Measurements from ENCODE around the gene UBL4B. TPM values are rescaled to one million over a fixed set of nuclear protein-coding genes. Genes with fewer than 3 reads are reported as not detected.
A peak's percentile ranks its signal among the peaks of the same experiment; 100 is the strongest.

The UBL4B gene
- total and polyA plus RNA-seq, 3 experiments from 2014 or later, result not detected

GRCh38 chr1:110081061-110081460 is 31.2 kb upstream of the UBL4B start:
- H3K27me3 ChIP-seq (ENCODE audit: insufficient read depth, low read length, poor library complexity, severe bottlenecking), result peaks cover 39% of the 10 kb centered on the region
- H3K4me3 ChIP-seq (ENCODE audit: low read length), result no peak overlapping the region
- H3K4me1 ChIP-seq (ENCODE audit: insufficient read depth, low read length), result peaks cover 7% of the 10 kb centered on the region
- Mint-ChIP-seq H3K36me3 (peaks cover 1 to 4% (median 2%) of the 10 kb centered on the region in 3 donors), H3K27me3 (peaks cover 52 to 72% of the 10 kb centered on the region in 2 donors), H3K27ac (peak overlapping the region in 1 of 8 donors; percentile 14), H3K4me1 (peaks cover 11 to 20% (median 18%) of the 10 kb centered on the region in 3 donors), H3K9me3 (no peaks in the 10 kb centered on the region), H3K4me3 (no peak overlapping the region)
- peak in 1 of 5 donors; percentile 3 for DNase-seq
- H3K27ac ChIP-seq (ENCODE audit: low read depth, low read length), result no peak overlapping the region
- ChIA-PET POLR2A (interaction anchor here (0.5 kb wide), 1 partner anchor 74 kb away, joined by 3 read pairs; no protein-coding TSS in a partner anchor), CTCF (interaction anchor here (1.1 to 2.4 kb wide), 3 partner anchors 21 to 24 kb away, joined by 3 to 6 read pairs (median 4); no protein-coding TSS in a partner anchor)
- H3K9me3 ChIP-seq (ENCODE audit: low read length), result no peaks in the 10 kb centered on the region
- H3K36me3 ChIP-seq (ENCODE audit: insufficient read depth, low read length), result no peaks in the 10 kb centered on the region

- no peak for DNase-seq
- Histone ChIP-seq H3K36me3 (ENCODE audit: insufficient read depth, low read length) (no peaks in the 10 kb centered on the region), H3K4me3 (ENCODE audit: low read length) (no peak overlapping the region), H3K27me3 (ENCODE audit: insufficient read depth, low read length, poor library complexity, severe bottlenecking) (peaks cover 39% of the 10 kb centered on the region), H3K9me3 (ENCODE audit: low read length) (no peaks in the 10 kb centered on the region), H3K27ac (ENCODE audit: low read depth, low read length) (no peak overlapping the region), H3K4me1 (ENCODE audit: insufficient read depth, low read length) (peaks cover 7% of the 10 kb centered on the region)
- peak overlapping the region in 6 of 7 donors; percentile 5 to 58 (median 28) for H3K4me3 Mint-ChIP-seq
- H3K4me1 Mint-ChIP-seq, result peaks cover 11 to 20% (median 18%) of the 10 kb centered on the region in 3 donors
- H3K36me3 Mint-ChIP-seq, result peaks cover 1 to 4% (median 2%) of the 10 kb centered on the region in 3 donors
- POLR2A ChIA-PET, result no interaction called here
- peaks cover 58 to 80% of the 10 kb centered on the region in 2 donors for H3K27me3 Mint-ChIP-seq
- no peaks in the 10 kb centered on the region for H3K9me3 Mint-ChIP-seq
- no peak overlapping the region for H3K27ac Mint-ChIP-seq
- CTCF ChIA-PET, result interaction anchor here (2.4 kb wide), 1 partner anchor 23 kb away, joined by 6 read pairs; no protein-coding TSS in a partner anchor
Observed at GRCh38 chr1:110082477-110082876, 29.8 kb upstream of the UBL4B start.

GRCh38 chr1:110083061-110083865 is 29.0 kb upstream of the UBL4B start:
- H3K4me3 ChIP-seq (ENCODE audit: low read length), result peak overlapping the region; percentile 58
- H3K4me3 Mint-ChIP-seq, result peak overlapping the region; percentile 84 to 93 (median 85)
- peaks cover 7% of the 10 kb centered on the region for H3K4me1 ChIP-seq (ENCODE audit: insufficient read depth, low read length)
- POLR2A ChIA-PET, result no interaction called here
- H3K36me3 ChIP-seq (ENCODE audit: insufficient read depth, low read length), result no peaks in the 10 kb centered on the region
- H3K9me3 ChIP-seq (ENCODE audit: low read length), result no peaks in the 10 kb centered on the region
- H3K27me3 ChIP-seq (ENCODE audit: insufficient read depth, low read length, poor library complexity, severe bottlenecking), result peaks cover 39% of the 10 kb centered on the region
- peaks cover 63 to 87% of the 10 kb centered on the region in 2 donors for H3K27me3 Mint-ChIP-seq
- H3K36me3 Mint-ChIP-seq, result peaks cover 1 to 4% (median 2%) of the 10 kb centered on the region in 3 donors
- DNase-seq, result peak in 1 of 5 donors; percentile 10
- H3K27ac Mint-ChIP-seq, result peak overlapping the region in 2 of 8 donors; percentile 12 to 15
- H3K9me3 Mint-ChIP-seq, result no peaks in the 10 kb centered on the region
- CTCF ChIA-PET, result no interaction called here
- H3K4me1 Mint-ChIP-seq, result peaks cover 11 to 20% (median 18%) of the 10 kb centered on the region in 3 donors
- no peak overlapping the region for H3K27ac ChIP-seq (ENCODE audit: low read depth, low read length)

DNA sequence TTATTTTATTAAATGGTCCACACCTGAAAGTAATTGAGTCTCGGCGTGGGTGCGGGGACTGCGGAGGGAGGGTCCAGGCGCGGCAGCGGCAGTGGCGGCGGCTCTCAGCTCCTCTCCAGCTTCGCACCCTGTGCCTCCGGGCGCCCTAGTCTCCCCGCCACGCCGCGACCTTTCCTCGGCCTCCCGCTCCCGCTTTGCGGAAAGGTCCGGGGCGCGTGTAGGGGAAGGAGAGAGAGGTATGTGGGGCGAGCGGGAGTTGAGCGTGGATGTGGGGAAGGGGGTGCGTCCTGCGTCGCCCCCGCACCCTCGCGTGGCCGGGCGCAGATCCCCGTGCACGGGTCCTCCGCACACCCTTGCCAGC is 28.4 kb upstream of the UBL4B start:
- Mint-ChIP-seq H3K4me1 (peaks cover 11 to 20% (median 18%) of the 10 kb centered on the region in 3 donors), H3K27me3 (peaks cover 65 to 86% of the 10 kb centered on the region in 2 donors), H3K36me3 (peaks cover 1 to 4% (median 2%) of the 10 kb centered on the region in 3 donors), H3K27ac (no peak overlapping the region), H3K4me3 (peak overlapping the region; percentile 84 to 93 (median 85)), H3K9me3 (no peaks in the 10 kb centered on the region)
- no peak for DNase-seq
- Histone ChIP-seq H3K36me3 (ENCODE audit: insufficient read depth, low read length) (no peaks in the 10 kb centered on the region), H3K9me3 (ENCODE audit: low read length) (no peaks in the 10 kb centered on the region), H3K4me3 (ENCODE audit: low read length) (peak overlapping the region; percentile 58), H3K4me1 (ENCODE audit: insufficient read depth, low read length) (peaks cover 7% of the 10 kb centered on the region), H3K27ac (ENCODE audit: low read depth, low read length) (no peak overlapping the region), H3K27me3 (ENCODE audit: insufficient read depth, low read length, poor library complexity, severe bottlenecking) (peaks cover 35% of the 10 kb centered on the region)
- CTCF ChIA-PET, result no interaction called here
- POLR2A ChIA-PET, result no interaction called here

GRCh38 chr1:110084227-110085078 is 27.8 kb upstream of the UBL4B start:
- Histone ChIP-seq H3K4me3 (ENCODE audit: low read length) (peak overlapping the region; percentile 58), H3K27ac (ENCODE audit: low read depth, low read length) (no peak overlapping the region), H3K9me3 (ENCODE audit: low read length) (no peaks in the 10 kb centered on the region), H3K36me3 (ENCODE audit: insufficient read depth, low read length) (no peaks in the 10 kb centered on the region), H3K4me1 (ENCODE audit: insufficient read depth, low read length) (peaks cover 7% of the 10 kb centered on the region), H3K27me3 (ENCODE audit: insufficient read depth, low read length, poor library complexity, severe bottlenecking) (peaks cover 35% of the 10 kb centered on the region)
- DNase-seq, result peak in 3 of 5 donors; percentile 12 to 38 (median 17)
- Mint-ChIP-seq H3K27me3 (peaks cover 61 to 85% of the 10 kb centered on the region in 2 donors), H3K4me3 (peak overlapping the region; percentile 84 to 93 (median 85)), H3K4me1 (peaks cover 11 to 20% (median 18%) of the 10 kb centered on the region in 3 donors), H3K27ac (peak overlapping the region in 3 of 8 donors; percentile 28 to 52 (median 51)), H3K36me3 (peaks cover 1 to 4% (median 2%) of the 10 kb centered on the region in 3 donors), H3K9me3 (no peaks in the 10 kb centered on the region)
- ChIA-PET POLR2A (no interaction called here), CTCF (no interaction called here)

DNA sequence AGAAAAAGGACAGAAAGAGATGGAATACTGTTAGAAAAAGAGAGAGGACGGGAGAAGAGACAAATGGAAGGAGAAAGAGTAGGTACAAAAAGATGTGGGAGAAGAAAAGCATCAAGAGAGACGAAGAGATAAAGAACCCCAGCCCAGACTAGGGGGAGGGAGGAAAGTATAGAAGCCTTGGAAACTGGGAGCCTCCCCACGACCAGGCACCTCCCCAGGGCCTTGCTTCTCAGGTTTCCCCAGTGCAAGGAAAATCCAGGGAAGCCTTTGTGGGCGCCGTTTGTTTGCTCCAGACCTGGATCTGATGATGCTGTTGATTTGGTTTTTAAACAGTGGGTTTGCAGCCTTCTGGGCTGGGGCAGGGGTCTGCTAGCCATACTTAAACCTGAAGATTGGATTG is 26.6 kb upstream of the UBL4B start:
- peaks cover 35% of the 10 kb centered on the region for H3K27me3 ChIP-seq (ENCODE audit: insufficient read depth, low read length, poor library complexity, severe bottlenecking)
- no peak for DNase-seq
- H3K36me3 ChIP-seq (ENCODE audit: insufficient read depth, low read length), result no peaks in the 10 kb centered on the region
- no peaks in the 10 kb centered on the region for H3K9me3 Mint-ChIP-seq
- H3K27me3 Mint-ChIP-seq, result peaks cover 57 to 83% of the 10 kb centered on the region in 2 donors
- no peaks in the 10 kb centered on the region for H3K9me3 ChIP-seq (ENCODE audit: low read length)
- H3K4me3 ChIP-seq (ENCODE audit: low read length), result no peak overlapping the region
- peaks cover 1 to 3% (median 2%) of the 10 kb centered on the region in 3 donors for H3K36me3 Mint-ChIP-seq
- peaks cover 7% of the 10 kb centered on the region for H3K4me1 ChIP-seq (ENCODE audit: insufficient read depth, low read length)
- peaks cover 11 to 20% (median 18%) of the 10 kb centered on the region in 3 donors for H3K4me1 Mint-ChIP-seq
- no peak overlapping the region for H3K27ac ChIP-seq (ENCODE audit: low read depth, low read length)
- H3K27ac Mint-ChIP-seq, result no peak overlapping the region
- ChIA-PET POLR2A (no interaction called here), CTCF (no interaction called here)
- peak overlapping the region in 5 of 7 donors; percentile 20 to 87 (median 33) for H3K4me3 Mint-ChIP-seq

- Histone ChIP-seq H3K9me3 (ENCODE audit: low read length) (no peaks in the 10 kb centered on the region), H3K27ac (ENCODE audit: low read depth, low read length) (no peak overlapping the region), H3K27me3 (ENCODE audit: insufficient read depth, low read length, poor library complexity, severe bottlenecking) (peaks cover 33% of the 10 kb centered on the region), H3K4me1 (ENCODE audit: insufficient read depth, low read length) (peaks cover 7% of the 10 kb centered on the region), H3K4me3 (ENCODE audit: low read length) (no peak overlapping the region), H3K36me3 (ENCODE audit: insufficient read depth, low read length) (no peaks in the 10 kb centered on the region)
- no peaks in the 10 kb centered on the region for H3K9me3 Mint-ChIP-seq
- peaks cover 11 to 20% (median 18%) of the 10 kb centered on the region in 3 donors for H3K4me1 Mint-ChIP-seq
- peaks cover 0 to 2% (median 1%) of the 10 kb centered on the region in 3 donors for H3K36me3 Mint-ChIP-seq
- H3K4me3 Mint-ChIP-seq, result no peak overlapping the region
- DNase-seq, result no peak
- H3K27ac Mint-ChIP-seq, result peak overlapping the region in 1 of 8 donors; percentile 18
- CTCF ChIA-PET, result interaction anchor here (1.0 to 2.5 kb wide), 4 partner anchors 9 to 19 kb away, joined by 3 to 7 read pairs (median 4); no protein-coding TSS in a partner anchor
- POLR2A ChIA-PET, result no interaction called here
- peaks cover 51 to 73% of the 10 kb centered on the region in 2 donors for H3K27me3 Mint-ChIP-seq
Observed at GRCh38 chr1:110086961-110087360, 25.3 kb upstream of the UBL4B start.

Measured in CD8-positive, alpha-beta memory T cell (primary cell).